ENCODE results near the gene PIH1D1. TPM values are rescaled to one million over a fixed set of nuclear protein-coding genes. Genes with fewer than 3 reads are reported as not detected.

Gene PIH1D1
- total RNA-seq, 1 experiment from 2014 or later = 153 TPM

GRCh38 chr19:49497789-49498103 lies 46.1 kb upstream of the PIH1D1 start:
- Mint-ChIP-seq H3K4me1 (peaks cover 42% of the 10 kb centered on the region), H3K9me3 (no peaks in the 10 kb centered on the region), H3K4me3 (peak overlapping the region; percentile 97), H3K27ac (peak overlapping the region; percentile 98), H3K27me3 (ENCODE audit: low read depth) (no peaks in the 10 kb centered on the region), H3K36me3 (peaks cover 34% of the 10 kb centered on the region)
- ATAC-seq (no peak), DNase-seq (ENCODE audit: low spot score) (no peak)
- no peak for TF ChIP-seq E2F4 (CRISPR knock-in tag; IDR thresholded peaks at IDR 0.05; ENCODE audit: borderline replicate concordance, low read depth)
- TF ChIP-seq NFATC4 (CRISPR knock-in tag; IDR thresholded peaks at IDR 0.05) = peak; percentile 45; the same call in 1 of the 2 replicates
- TF ChIP-seq IRF1 (CRISPR knock-in tag; IDR thresholded peaks at IDR 0.05) = no peak
- TF ChIP-seq ELF4 (CRISPR knock-in tag; IDR thresholded peaks at IDR 0.05; ENCODE audit: low read depth) = no peak
- no peak for TF ChIP-seq ESRRA (CRISPR knock-in tag; IDR thresholded peaks at IDR 0.05; ENCODE audit: borderline replicate concordance)
- TF ChIP-seq AFF4 (CRISPR knock-in tag; IDR thresholded peaks at IDR 0.05; ENCODE audit: borderline replicate concordance) = no peak
- ChIA-PET CTCF (no interaction called here), POLR2A (no interaction called here)

GRCh38 chr19:49497047-49497788 lies 45.6 kb upstream of the PIH1D1 start:
- no peaks in the 10 kb centered on the region for H3K27me3 Mint-ChIP-seq (ENCODE audit: low read depth)
- TF ChIP-seq KAT7 (CRISPR knock-in tag; IDR thresholded peaks at IDR 0.05; ENCODE audit: borderline replicate concordance) (no peak), ESRRA (CRISPR knock-in tag; IDR thresholded peaks at IDR 0.05; ENCODE audit: borderline replicate concordance) (no peak), ZNF232 (CRISPR knock-in tag; IDR thresholded peaks at IDR 0.05) (no peak), ETV6 (CRISPR knock-in tag; IDR thresholded peaks at IDR 0.05) (no peak), JAZF1 (CRISPR knock-in tag; IDR thresholded peaks at IDR 0.05) (no peak), USF1 (CRISPR knock-in tag; IDR thresholded peaks at IDR 0.05) (0 out of 2 replicates have a peak, but pooled peaks have one; percentile 42), OVOL2 (CRISPR knock-in tag; IDR thresholded peaks at IDR 0.05; ENCODE audit: borderline replicate concordance) (no peak), ZBTB43 (CRISPR knock-in tag; IDR thresholded peaks at IDR 0.05) (no peak), CBFB (CRISPR knock-in tag; IDR thresholded peaks at IDR 0.05; ENCODE audit: low read depth) (no peak), ZSCAN18 (CRISPR knock-in tag; IDR thresholded peaks at IDR 0.05) (no peak), TCF7 (CRISPR knock-in tag; IDR thresholded peaks at IDR 0.05; ENCODE audit: low read depth) (no peak), PREB (CRISPR knock-in tag; IDR thresholded peaks at IDR 0.05; ENCODE audit: borderline replicate concordance) (no peak), NFE2L1 (CRISPR knock-in tag; IDR thresholded peaks at IDR 0.05) (no peak), JUN (CRISPR knock-in tag; IDR thresholded peaks at IDR 0.05) (no peak), ZNF263 (CRISPR knock-in tag; IDR thresholded peaks at IDR 0.05; ENCODE audit: low read depth) (no peak), RORB (CRISPR knock-in tag; IDR thresholded peaks at IDR 0.05) (no peak), ATF6 (CRISPR knock-in tag; IDR thresholded peaks at IDR 0.05) (no peak)

More at GRCh38 chr19:49497047-49497788, 45.6 kb upstream of the PIH1D1 start:
- ChIA-PET CTCF (interaction anchor here (1.5 to 1.9 kb wide), 2 partner anchors 19 to 54 kb away, joined by 3 to 5 read pairs; no protein-coding TSS in a partner anchor), POLR2A (interaction anchor here (1.8 kb wide), 1 partner anchor 9 kb away, joined by 9 read pairs; the partner anchor contains the start of gene RPL13A)
- peak overlapping the region; percentile 97 for H3K4me3 Mint-ChIP-seq
- DNase-seq (ENCODE audit: low spot score) (peak; percentile 52), ATAC-seq (no peak)
- H3K4me1 Mint-ChIP-seq = peaks cover 42% of the 10 kb centered on the region
- H3K36me3 Mint-ChIP-seq = peaks cover 38% of the 10 kb centered on the region
- peak overlapping the region; percentile 98 for H3K27ac Mint-ChIP-seq
- H3K9me3 Mint-ChIP-seq = no peaks in the 10 kb centered on the region
